B cell (primary cell): ENCODE results near the gene SLC37A1. TPM values are rescaled to one million over a fixed set of nuclear protein-coding genes. Genes with fewer than 3 reads are reported as not detected.
"Not testable (repeated sequence)": the region's sequence is repeated elsewhere in the genome, so short reads cannot be mapped to it uniquely, and the experiment has no call there.

ENCODE experiments used
- ATAC-seq: fragments of 200-7000 bp; cut with Tn5 transposase; one replicate; pipeline ENCODE4 v1.10.0; 2021; ENCODE audit warnings: low read depth, mild to moderate bottlenecking, moderate number of reproducible peaks, moderate library complexity
- CTCF ChIA-PET: fragments of 350-600 bp; sonication (Branson Sonifier 250); formaldehyde crosslinking; loops from one replicate; lab custom pipeline; 2021; ENCODE audit warnings: antibody characterized with exemption, inconsistent platforms; lab: Charles Lee
- POLR2A ChIA-PET: fragments of 350-600 bp; sonication (Branson Sonifier 250); formaldehyde crosslinking; loops from one replicate; lab custom pipeline; 2021; ENCODE audit warnings: antibody characterized with exemption; lab: Charles Lee
- DNase-seq: peaks from one replicate; pipeline ENCODE4 v3.0.0; 2013
- H2AFZ ChIP-seq: 2 replicates; pipeline ENCODE4 v1.6.1; 2012; ENCODE audit warnings: mild to moderate bottlenecking, low read depth, low read length; ENCODE audit not compliant: insufficient read depth, poor library complexity, severe bottlenecking
- H3K27ac ChIP-seq, 2 donors: 1 replicate in 1 of 2; 2 replicates in 1 of 2; pipeline ENCODE4 v1.5.1; 2012 to 2013; ENCODE audit warnings: low read length in 2 of 2, mild to moderate bottlenecking in 2 of 2, moderate library complexity in 1 of 2
- H3K27me3 ChIP-seq, 4 experiments: fragments of 200-600 bp in 1 of 4; sonication (generic) in 1 of 4; replicated peaks in 1 of 4; 1 replicate in 2 of 4; 2 replicates in 2 of 4; pipeline versions ENCODE4 v1.6.1 to v1.7.0; 2013 to 2016; ENCODE audit warnings: low read length in 3 of 4, mild to moderate bottlenecking in 2 of 4, mixed read lengths in 1 of 4, moderate library complexity in 1 of 4; ENCODE audit not compliant: insufficient read depth in 4 of 4, control insufficient read depth in 3 of 4; ENCODE audit errors: control extremely low read depth in 1 of 4
- H3K36me3 ChIP-seq, 2 experiments: replicated peaks in 1 of 2; 1 replicate in 1 of 2; 2 replicates in 1 of 2; pipeline versions ENCODE4 v1.6.1 to v1.7.1; 2013; ENCODE audit warnings: low read length in 1 of 2; ENCODE audit not compliant: insufficient read depth in 2 of 2, control insufficient read depth in 1 of 2; ENCODE audit errors: control extremely low read depth in 1 of 2, extremely low read depth in 1 of 2
- H3K4me1 ChIP-seq, 2 donors: fragments of 200-600 bp in 1 of 2; sonication (generic) in 1 of 2; 1 replicate in 1 of 2; 2 replicates in 1 of 2; pipeline versions ENCODE4 v1.5.1 to v1.6.1; 2013 to 2017; ENCODE audit warnings: low read length in 2 of 2; ENCODE audit not compliant: control insufficient read depth in 2 of 2, insufficient read depth in 2 of 2
- H3K4me2 ChIP-seq: replicated peaks from 2 replicates; pipeline ENCODE3; 2012; ENCODE audit warnings: mild to moderate bottlenecking, low read depth, low read length; ENCODE audit not compliant: poor library complexity, severe bottlenecking
- H3K4me3 ChIP-seq, 5 experiments: fragments of 200-600 bp in 1 of 5; sonication (generic) in 1 of 5; 1 replicate in 3 of 5; 2 replicates in 2 of 5; pipeline versions ENCODE4 v1.5.1 to v1.7.0; 2011 to 2016; ENCODE audit warnings: low read length in 4 of 5, mild to moderate bottlenecking in 4 of 5, low read depth in 2 of 5, control low read depth in 1 of 5, moderate library complexity in 1 of 5; ENCODE audit not compliant: insufficient read depth in 1 of 5; ENCODE audit errors: control extremely low read depth in 1 of 5, extremely low read depth in 1 of 5
- H3K79me2 ChIP-seq: fragments of 200-600 bp; sonication (generic); one replicate; pipeline ENCODE4 v1.6.0; 2016; ENCODE audit warnings: low read length; ENCODE audit not compliant: control insufficient read depth, insufficient read depth
- H3K9ac ChIP-seq: fragments of 200-600 bp; sonication (generic); 2 replicates; pipeline ENCODE4 v1.6.1; 2017; ENCODE audit warnings: mild to moderate bottlenecking, low read length, moderate library complexity
- H3K9me3 ChIP-seq, 3 donors: one replicate each; pipeline versions ENCODE4 v1.6.1 to v1.7.1; 2013; ENCODE audit warnings: low read length in 2 of 3; ENCODE audit not compliant: control insufficient read depth in 2 of 3, insufficient read depth in 1 of 3; ENCODE audit errors: control extremely low read depth in 1 of 3
- H4K20me1 ChIP-seq: 2 replicates; pipeline ENCODE4 v1.6.0; 2012; ENCODE audit warnings: mild to moderate bottlenecking, low read length; ENCODE audit not compliant: insufficient read depth, control insufficient read depth, poor library complexity, severe bottlenecking
- H3K27ac Mint-ChIP-seq: one replicate; pipeline ENCODE4 v1.8.0; 2021; ENCODE audit warnings: mixed read lengths
- H3K27me3 Mint-ChIP-seq: one replicate; pipeline ENCODE4 v1.8.0; 2021; ENCODE audit warnings: mixed read lengths
- H3K4me1 Mint-ChIP-seq: one replicate; pipeline ENCODE4 v1.8.0; 2021; ENCODE audit warnings: mixed read lengths
- H3K4me3 Mint-ChIP-seq: one replicate; pipeline ENCODE4 v1.8.0; 2021; ENCODE audit warnings: mixed read lengths
- H3K9me3 Mint-ChIP-seq: one replicate; pipeline ENCODE4 v1.8.0; 2022; ENCODE audit warnings: mixed read lengths; ENCODE audit not compliant: insufficient read depth
- CTCF ChIP-seq: fragments of 200-600 bp; IDR thresholded peaks from one replicate; pipeline ENCODE4 v1.8.0; 2022; ENCODE audit warnings: antibody characterized with exemption, mild to moderate bottlenecking
- EZH2 ChIP-seq: IDR thresholded peaks from 2 replicates; pipeline ENCODE4 v1.6.1; 2012; ENCODE audit warnings: borderline replicate concordance, low read depth, mild to moderate bottlenecking, moderate library complexity, low read length; ENCODE audit not compliant: insufficient read depth, poor library complexity, severe bottlenecking
- WGBS: methylation state at CpG from one replicate; pipeline ENCODE4 v1.1.5; 2013; ENCODE audit warnings: missing lambda C conversion rate; ENCODE audit not compliant: insufficient coverage; 5-methylcytosine and 5-hydroxymethylcytosine counted together
- intact Hi-C: fragments of 100-400 bp; cut with micrococcal nuclease; formaldehyde crosslinking; loops from one replicate; pipeline ENCODE4 v1.10.0; 2022
- polyA plus RNA-seq: library from polyadenylated mRNA; depleted of rRNA; stranded (reverse); fragments of >200 nt; gene quantifications from 2 replicates; pipeline ENCODE4 v1.2.3, GENCODE V29; 2012
- total RNA-seq, 2 donors: library from RNA; stranded (reverse); fragments of 120-200 nt in 1 of 2; gene quantifications; 1 replicate in 1 of 2; 2 replicates in 1 of 2; pipeline versions ENCODE4 v1.2.3 to v1.2.4, GENCODE V29; 2013 to 2022

Gene SLC37A1
- total and polyA plus RNA-seq, 2 donors (not counting 1 experiment from before 2014, with no cell fraction given) = 38.1 to 60.2 TPM

- 39% methylated on average over 13 of the region's 14 CpGs for WGBS
- Histone ChIP-seq H2AFZ (peak overlapping the region; percentile 31), H3K4me3 (no peak overlapping the region), H3K27ac (no peak overlapping the region), H3K4me2 (no peak overlapping the region), H3K27me3 (peaks cover 0 to 25% (median 11%) of the 10 kb centered on the region in 4 experiments), H3K9me3 (peaks cover 0 to 16% (median 3%) of the 10 kb centered on the region in 3 donors), H4K20me1 (no peaks in the 10 kb centered on the region), H3K36me3 (no peaks in the 10 kb centered on the region), H3K9ac (no peak overlapping the region), H3K4me1 (peaks cover 4 to 14% of the 10 kb centered on the region in 2 donors), H3K79me2 (no peaks in the 10 kb centered on the region)
- Mint-ChIP-seq H3K27ac (no peak overlapping the region), H3K27me3 (peaks cover 22% of the 10 kb centered on the region), H3K4me3 (no peak overlapping the region), H3K4me1 (peaks cover 3% of the 10 kb centered on the region), H3K9me3 (no peaks in the 10 kb centered on the region)
- CTCF ChIA-PET = no interaction called here
- ATAC-seq = peak; percentile 41
- peak; percentile 56 for DNase-seq
- intact Hi-C loops = no loop called here
- TF ChIP-seq EZH2 (no peak), CTCF (no peak)
- POLR2A ChIA-PET = no interaction called here
Measured at GRCh38 chr21:42614811-42615351, 101.2 kb downstream of the SLC37A1 start.

GRCh38 chr21:42615377-42615776 lies 101.7 kb downstream of the SLC37A1 start:
- H3K27me3 Mint-ChIP-seq = peaks cover 27% of the 10 kb centered on the region
- H3K4me1 Mint-ChIP-seq, H4K20me1 ChIP-seq, H3K27ac Mint-ChIP-seq, H3K27ac ChIP-seq, ATAC-seq, H3K9ac ChIP-seq, POLR2A ChIA-PET, DNase-seq, H3K4me3 Mint-ChIP-seq, H3K79me2 ChIP-seq, H3K36me3 ChIP-seq, H3K4me2 ChIP-seq, CTCF ChIA-PET, H3K4me3 ChIP-seq, H3K9me3 Mint-ChIP-seq, intact Hi-C loops: not testable (repeated sequence)
- Histone ChIP-seq H3K9me3 (peaks cover 0 to 15% (median 3%) of the 10 kb centered on the region in 3 donors), H3K27me3 (peaks cover 0 to 29% (median 11%) of the 10 kb centered on the region in 4 experiments), H3K4me1 (peaks cover 4 to 14% of the 10 kb centered on the region in 2 donors), H2AFZ (peak overlapping the region; percentile 31)
- no CpG with 5 or more reads among the region's 5 CpGs for WGBS
